WTC11 (cell line): Measurements from ENCODE around the gene GLS. TPM values are rescaled to one million over a fixed set of nuclear protein-coding genes. Genes with fewer than 3 reads are reported as not detected.

Experiments used
- ATAC-seq: fragments of 200-7000 bp; cut with Tn5 transposase; 2 replicates; pipeline ENCODE4 v1.10.0; 2021; ENCODE audit warnings: mild to moderate bottlenecking, moderate library complexity
- CTCF ChIA-PET: fragments of 300-600 bp; sonication (Branson Sonifier 250); formaldehyde crosslinking; loops from one replicate; lab custom pipeline; 2021; ENCODE audit warnings: antibody characterized with exemption; lab: Charles Lee
- POLR2A ChIA-PET: fragments of 350-600 bp; sonication (Branson Sonifier 250); formaldehyde crosslinking; loops from one replicate; lab custom pipeline; 2021; ENCODE audit warnings: antibody characterized with exemption; lab: Charles Lee
- DNase-seq: peaks from one replicate; pipeline ENCODE4 v3.0.0; 2021; ENCODE audit warnings: low spot score
- H3K27ac Mint-ChIP-seq: 2 replicates; pipeline ENCODE4 v1.8.0; 2021; ENCODE audit warnings: mixed read lengths
- H3K27me3 Mint-ChIP-seq: 2 replicates; pipeline ENCODE4 v1.8.0; 2021; ENCODE audit warnings: low read depth, mild to moderate bottlenecking, moderate library complexity, mixed read lengths
- H3K36me3 Mint-ChIP-seq: 2 replicates; pipeline ENCODE4 v1.8.0; 2021; ENCODE audit warnings: mixed read lengths
- H3K4me1 Mint-ChIP-seq: 2 replicates; pipeline ENCODE4 v1.8.0; 2022; ENCODE audit warnings: mixed read lengths
- H3K4me3 Mint-ChIP-seq: 2 replicates; pipeline ENCODE4 v1.8.0; 2021; ENCODE audit warnings: mild to moderate bottlenecking, moderate library complexity, mixed read lengths
- H3K9me3 Mint-ChIP-seq: 2 replicates; pipeline ENCODE4 v1.8.0; 2021; ENCODE audit warnings: mixed read lengths
- AR ChIP-seq: fragments of 250-450 bp; sonication (Bioruptor Pico); IDR thresholded peaks from 2 replicates; pipeline ENCODE4 v1.9.0; 2021; ENCODE audit warnings: mild to moderate bottlenecking
- ELF4 ChIP-seq: sonication (generic); formaldehyde crosslinking; IDR thresholded peaks from 2 replicates; pipeline ENCODE4 v1.8.1; 2022; ENCODE audit warnings: low read depth, mild to moderate bottlenecking, moderate library complexity, missing genetic modification reagents
- EMX1 ChIP-seq: fragments of 250-450 bp; sonication (Bioruptor Pico); IDR thresholded peaks from 2 replicates; pipeline ENCODE4 v1.8.0; 2021; ENCODE audit warnings: mild to moderate bottlenecking
- ESRRA ChIP-seq: sonication (generic); formaldehyde crosslinking; IDR thresholded peaks from 2 replicates; pipeline ENCODE4 v1.8.1; 2022; ENCODE audit warnings: mild to moderate bottlenecking, missing genetic modification reagents, borderline replicate concordance
- IRF1 ChIP-seq: sonication (generic); formaldehyde crosslinking; IDR thresholded peaks from 2 replicates; pipeline ENCODE4 v1.8.0; 2023; ENCODE audit warnings: missing genetic modification reagents
- MAX ChIP-seq: sonication (generic); formaldehyde crosslinking; IDR thresholded peaks from 2 replicates; pipeline ENCODE4 v1.8.0; 2022; ENCODE audit warnings: mild to moderate bottlenecking, missing genetic modification reagents
- MYBL2 ChIP-seq: sonication (generic); formaldehyde crosslinking; IDR thresholded peaks from 2 replicates; pipeline ENCODE4 v1.8.1; 2023; ENCODE audit warnings: mild to moderate bottlenecking, moderate library complexity, missing genetic modification reagents
- NFE2L1 ChIP-seq: sonication (generic); formaldehyde crosslinking; IDR thresholded peaks from 2 replicates; pipeline ENCODE4 v1.8.1; 2023; ENCODE audit warnings: missing genetic modification reagents
- NFYB ChIP-seq: sonication (generic); formaldehyde crosslinking; conservative IDR thresholded peaks from 2 replicates; pipeline ENCODE4 v1.8.0; 2022; ENCODE audit warnings: low read depth, missing genetic modification reagents
- NR2C2 ChIP-seq: sonication (generic); formaldehyde crosslinking; IDR thresholded peaks from 2 replicates; pipeline ENCODE4 v1.8.0; 2022; ENCODE audit warnings: mild to moderate bottlenecking, missing genetic modification reagents
- OVOL2 ChIP-seq: fragments of 250-450 bp; sonication (Bioruptor Pico); IDR thresholded peaks from 2 replicates; pipeline ENCODE4 v1.9.0; 2021; ENCODE audit warnings: mild to moderate bottlenecking, borderline replicate concordance
- PRDM15 ChIP-seq: sonication (generic); formaldehyde crosslinking; IDR thresholded peaks from 2 replicates; pipeline ENCODE4 v1.8.0; 2022; ENCODE audit warnings: missing genetic modification reagents
- PRRX2 ChIP-seq: fragments of 250-450 bp; sonication (Bioruptor Pico); IDR thresholded peaks from 2 replicates; pipeline ENCODE4 v1.8.0; 2021; ENCODE audit warnings: mild to moderate bottlenecking
- RELA ChIP-seq: sonication (generic); formaldehyde crosslinking; IDR thresholded peaks from 2 replicates; pipeline ENCODE4 v1.8.1; 2022; ENCODE audit warnings: missing genetic modification reagents, mild to moderate bottlenecking, borderline replicate concordance
- RORB ChIP-seq: fragments of 250-450 bp; sonication (Bioruptor Pico); IDR thresholded peaks from 2 replicates; pipeline ENCODE4 v1.9.0; 2021; ENCODE audit warnings: mild to moderate bottlenecking
- SOX15 ChIP-seq: fragments of 250-450 bp; sonication (Bioruptor Pico); IDR thresholded peaks from 2 replicates; pipeline ENCODE4 v1.9.0; 2021; ENCODE audit warnings: mild to moderate bottlenecking
- TEAD1 ChIP-seq: sonication (generic); formaldehyde crosslinking; IDR thresholded peaks from 2 replicates; pipeline ENCODE4 v1.8.0; 2022; ENCODE audit warnings: mild to moderate bottlenecking, missing genetic modification reagents
- USF2 ChIP-seq: sonication (generic); formaldehyde crosslinking; IDR thresholded peaks from 2 replicates; pipeline ENCODE4 v1.8.1; 2023; ENCODE audit warnings: mild to moderate bottlenecking, missing genetic modification reagents, moderate library complexity
- ZMAT4 ChIP-seq: fragments of 250-450 bp; sonication (Bioruptor Pico); IDR thresholded peaks from 2 replicates; pipeline ENCODE4 v1.9.0; 2021; ENCODE audit warnings: mild to moderate bottlenecking
- ZNF219 ChIP-seq: sonication (generic); formaldehyde crosslinking; IDR thresholded peaks from 2 replicates; pipeline ENCODE4 v1.8.0; 2023; ENCODE audit warnings: missing genetic modification reagents, mild to moderate bottlenecking, borderline replicate concordance
- ZNF263 ChIP-seq: sonication (generic); formaldehyde crosslinking; IDR thresholded peaks from 2 replicates; pipeline ENCODE4 v1.8.1; 2022; ENCODE audit warnings: low read depth, mild to moderate bottlenecking, moderate library complexity, missing genetic modification reagents
- ZSCAN18 ChIP-seq: fragments of 250-450 bp; sonication (Bioruptor Pico); IDR thresholded peaks from 2 replicates; pipeline ENCODE4 v2.1.2; 2022; ENCODE audit warnings: mild to moderate bottlenecking, moderate library complexity
- total RNA-seq: library from RNA; stranded (reverse); gene quantifications from 3 replicates; pipeline ENCODE4 v1.2.3, GENCODE V29; 2021

GLS gene
- total RNA-seq, 1 experiment from 2014 or later, result 115 TPM

GRCh38 chr2:191006997-191007783 is 126.6 kb downstream of the GLS start (continued):
- TF ChIP-seq NFE2L1 (CRISPR knock-in tag) (no peak), SOX15 (CRISPR knock-in tag) (no peak)

- Mint-ChIP-seq H3K36me3 (peaks cover 51% of the 10 kb centered on the region), H3K4me1 (no peaks in the 10 kb centered on the region), H3K27me3 (no peaks in the 10 kb centered on the region), H3K9me3 (no peaks in the 10 kb centered on the region), H3K27ac (no peak overlapping the region), H3K4me3 (no peak overlapping the region)
- CTCF ChIA-PET, result no interaction called here
- DNase-seq, result no peak
- POLR2A ChIA-PET, result no interaction called here
- no peak for TF ChIP-seq ZSCAN18 (CRISPR knock-in tag)
- TF ChIP-seq EMX1 (CRISPR knock-in tag), result no peak
- TF ChIP-seq ZNF263, result no peak
- no peak for TF ChIP-seq AR (CRISPR knock-in tag)
- TF ChIP-seq NR2C2 (CRISPR knock-in tag), result no peak
- TF ChIP-seq MAX (CRISPR knock-in tag), result no peak
- no peak for TF ChIP-seq PRRX2
- no peak for TF ChIP-seq ELF4 (CRISPR knock-in tag)
- TF ChIP-seq IRF1, result no peak
- TF ChIP-seq ZNF219 (CRISPR knock-in tag), result no peak
- TF ChIP-seq ZMAT4 (CRISPR knock-in tag), result no peak
- TF ChIP-seq RELA, result no peak
- TF ChIP-seq OVOL2, result no peak
- TF ChIP-seq RORB, result no peak
- TF ChIP-seq USF2 (CRISPR knock-in tag), result no peak
- no peak for TF ChIP-seq PRDM15 (CRISPR knock-in tag)
- TF ChIP-seq ESRRA, result no peak
- no peak for TF ChIP-seq NFYB (CRISPR knock-in tag)
- TF ChIP-seq MYBL2 (CRISPR knock-in tag), result no peak
- TF ChIP-seq TEAD1, result no peak
- no peak for ATAC-seq
Observed at GRCh38 chr2:191008286-191008685, 127.7 kb downstream of the GLS start.
